NCI-H226 (cell line): ENCODE data around the gene AGFG1.
"Not testable (repeated sequence)": the region's sequence is repeated elsewhere in the genome, so short reads cannot be mapped to it uniquely, and the experiment has no call there.

Experiments
- DNase-seq: peaks from one replicate; pipeline ENCODE4 v3.0.0-alpha.2; 2015

The AGFG1 gene

GRCh38 chr2:227551836-227552235 lies 79.9 kb downstream of the AGFG1 start:
- DNase-seq: no peak

GRCh38 chr2:227562581-227562980 lies 90.6 kb downstream of the AGFG1 start:
- DNase-seq: no peak

DNA sequence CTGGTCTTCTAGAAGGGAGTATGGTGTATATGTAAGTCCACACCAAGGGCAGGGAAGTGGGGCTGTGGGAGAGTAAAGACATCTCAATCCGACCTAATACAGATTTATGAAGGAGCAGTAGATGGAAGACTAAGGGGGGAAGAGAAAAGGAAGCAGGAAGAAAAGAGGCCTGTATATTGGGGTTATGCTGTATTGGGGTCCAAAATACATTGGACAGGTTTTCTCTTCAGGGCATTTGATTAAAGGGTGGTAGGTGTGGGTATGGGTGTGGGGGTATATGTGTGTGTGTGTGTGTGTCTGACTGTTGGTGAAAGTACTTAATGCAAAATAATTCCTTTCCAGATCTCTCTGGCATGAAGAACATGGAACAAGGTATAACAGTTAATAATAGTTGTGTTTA lies 93.1 kb downstream of the AGFG1 start:
- DNase-seq: no peak

- no peak for DNase-seq
Measured at GRCh38 chr2:227566012-227566411, 94.1 kb downstream of the AGFG1 start.

DNA sequence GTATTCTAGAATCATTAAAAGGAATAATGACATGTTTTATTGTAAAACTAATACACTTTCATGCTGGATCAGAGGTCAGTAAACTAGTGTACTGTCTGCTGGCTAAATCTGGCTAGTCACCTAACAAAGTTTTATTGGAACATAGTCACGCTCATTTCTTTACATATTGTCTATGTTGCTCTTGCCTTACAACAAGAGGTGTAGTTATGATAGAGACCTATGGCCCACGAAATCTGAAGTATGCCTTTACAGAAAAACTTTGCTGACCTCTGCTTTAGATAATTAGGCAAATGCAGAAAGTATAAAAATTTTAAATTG lies 96.9 kb downstream of the AGFG1 start:
- DNase-seq: no peak

- DNase-seq: no peak
Measured at GRCh38 chr2:227570615-227571014, 98.7 kb downstream of the AGFG1 start.

GRCh38 chr2:227576110-227576509 lies 104.2 kb downstream of the AGFG1 start:
- DNase-seq: peak; percentile 9

GRCh38 chr2:227576812-227577211 lies 104.9 kb downstream of the AGFG1 start:
- no peak for DNase-seq

GRCh38 chr2:227577555-227577954 lies 105.6 kb downstream of the AGFG1 start:
- no peak for DNase-seq

DNA sequence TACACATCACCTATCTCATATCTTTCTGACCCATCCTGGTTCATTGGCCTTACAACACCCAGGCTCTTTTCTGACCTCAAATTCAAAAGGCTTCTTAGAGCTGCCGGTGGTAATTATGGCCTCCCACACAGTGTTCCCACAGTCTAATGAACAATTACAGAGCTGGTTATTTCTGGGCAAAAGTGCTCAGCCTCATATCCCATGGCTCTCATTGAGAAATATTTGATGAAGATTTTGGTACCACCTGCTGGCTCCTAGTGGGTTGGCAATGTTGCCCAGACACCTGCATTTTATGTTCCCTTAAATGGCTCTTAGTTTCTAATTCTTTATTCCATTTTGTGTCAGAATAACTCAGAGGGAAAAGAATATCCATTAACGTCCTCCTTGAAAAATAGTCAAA lies 106.7 kb downstream of the AGFG1 start:
- DNase-seq: no peak

GRCh38 chr2:227579791-227580190 lies 107.8 kb downstream of the AGFG1 start:
- DNase-seq: no peak

GRCh38 chr2:227582369-227582768 lies 110.4 kb downstream of the AGFG1 start:
- DNase-seq: no peak

DNA sequence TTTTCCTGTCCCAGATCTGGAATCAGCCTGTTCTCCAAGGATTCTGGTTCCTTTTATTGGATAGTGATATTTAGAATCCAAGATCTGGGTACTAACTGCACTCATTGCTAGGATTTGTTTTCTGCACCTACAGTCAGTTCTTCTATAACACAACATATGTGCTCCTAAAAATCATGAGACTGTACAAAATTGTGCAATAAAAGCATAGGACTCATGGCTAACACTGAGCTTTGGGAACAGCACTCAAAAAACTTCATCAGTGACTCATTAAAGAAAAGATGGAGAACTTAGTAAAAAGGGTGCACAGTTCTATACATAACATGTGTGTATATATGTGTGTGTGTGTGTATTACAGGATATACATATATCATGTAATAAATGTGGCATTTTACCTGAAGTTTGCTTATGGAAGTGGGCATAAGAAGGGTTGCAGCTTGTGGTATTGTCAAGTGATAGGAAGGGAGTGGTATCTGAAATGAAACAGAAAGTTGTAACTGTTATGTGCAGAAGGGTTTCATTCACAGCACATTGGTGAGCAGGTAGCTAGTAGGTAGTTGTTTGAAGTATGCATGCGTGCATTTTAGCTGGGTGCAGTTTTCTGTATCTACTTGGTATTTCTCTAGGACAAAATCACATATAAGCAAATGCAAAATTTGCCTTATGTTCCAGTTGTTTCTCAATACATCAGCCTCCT lies 120.9 kb downstream of the AGFG1 start:
- no peak for DNase-seq

- DNase-seq: no peak
Measured at GRCh38 chr2:227595797-227596196, 123.8 kb downstream of the AGFG1 start.

GRCh38 chr2:227597036-227597435 lies 125.1 kb downstream of the AGFG1 start:
- DNase-seq: no peak

DNA sequence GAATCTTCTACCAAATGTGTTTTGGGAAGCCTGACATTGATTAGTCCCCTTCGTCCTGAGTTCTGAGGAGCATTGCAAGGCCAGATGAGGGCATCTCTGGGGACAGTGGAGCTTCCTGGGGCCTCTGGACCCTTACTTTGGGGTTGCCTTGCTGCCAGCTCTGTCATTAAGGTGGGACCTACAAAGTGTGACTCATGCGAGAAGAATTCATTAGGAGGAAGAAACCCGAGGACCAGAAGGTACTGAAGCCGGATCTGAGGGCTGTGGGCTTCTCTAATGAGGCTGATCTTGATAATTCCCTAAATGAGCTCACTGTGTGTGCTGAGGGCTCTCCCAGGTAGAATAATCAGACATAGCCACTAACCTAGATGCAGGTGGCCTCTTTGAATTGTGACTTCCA lies 126.0 kb downstream of the AGFG1 start:
- peak; percentile 3 for DNase-seq

- not testable (repeated sequence) for DNase-seq
Measured at GRCh38 chr2:227598835-227599503, 127.0 kb downstream of the AGFG1 start, which contains the start of gene SCYGR2. Gene SCYGR2, plus strand, starts transcription at chr2:227598893. Its CDS starts 0 bp downstream, at chr2:227598893.

DNA sequence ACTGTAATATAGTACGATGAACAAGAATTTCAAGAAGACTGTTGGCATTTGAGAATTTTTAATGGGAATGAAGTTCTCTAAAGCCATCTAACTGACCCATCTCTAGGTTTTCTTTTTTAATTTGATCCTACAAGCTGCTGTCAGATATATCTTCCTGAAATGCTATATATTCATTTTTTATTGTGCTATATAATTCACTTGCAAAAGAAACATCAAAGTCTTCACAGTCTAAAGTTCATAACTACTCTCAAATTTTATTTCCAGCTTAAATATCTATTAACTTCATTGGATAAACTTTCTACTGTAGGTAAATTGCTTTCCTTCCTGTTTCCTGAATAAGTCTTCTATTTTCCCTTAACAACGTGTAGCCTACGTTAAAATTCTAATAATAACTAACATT lies 130.4 kb downstream of the AGFG1 start:
- DNase-seq: no peak

GRCh38 chr2:227606476-227606875 lies 134.5 kb downstream of the AGFG1 start:
- DNase-seq: no peak

DNA sequence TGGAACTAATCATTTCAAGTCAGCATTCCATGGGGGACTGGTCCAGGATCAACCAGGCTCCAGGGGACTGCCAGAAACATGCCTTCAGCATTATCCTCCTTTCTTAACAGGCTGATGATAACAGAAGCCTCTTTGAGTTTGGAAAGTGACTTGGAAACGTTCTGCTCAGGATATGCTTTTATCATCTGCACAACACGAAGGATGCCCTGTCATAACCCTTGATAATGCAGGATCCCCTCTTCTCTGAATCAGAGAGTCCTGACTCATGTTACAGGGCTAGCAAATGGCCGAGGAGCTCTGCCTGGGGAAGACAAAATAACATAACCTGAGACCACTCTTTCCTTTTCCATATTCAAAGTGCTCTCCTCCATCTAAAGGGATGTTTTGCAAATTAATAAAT lies 136.0 kb downstream of the AGFG1 start:
- DNase-seq: peak; percentile 48

DNA sequence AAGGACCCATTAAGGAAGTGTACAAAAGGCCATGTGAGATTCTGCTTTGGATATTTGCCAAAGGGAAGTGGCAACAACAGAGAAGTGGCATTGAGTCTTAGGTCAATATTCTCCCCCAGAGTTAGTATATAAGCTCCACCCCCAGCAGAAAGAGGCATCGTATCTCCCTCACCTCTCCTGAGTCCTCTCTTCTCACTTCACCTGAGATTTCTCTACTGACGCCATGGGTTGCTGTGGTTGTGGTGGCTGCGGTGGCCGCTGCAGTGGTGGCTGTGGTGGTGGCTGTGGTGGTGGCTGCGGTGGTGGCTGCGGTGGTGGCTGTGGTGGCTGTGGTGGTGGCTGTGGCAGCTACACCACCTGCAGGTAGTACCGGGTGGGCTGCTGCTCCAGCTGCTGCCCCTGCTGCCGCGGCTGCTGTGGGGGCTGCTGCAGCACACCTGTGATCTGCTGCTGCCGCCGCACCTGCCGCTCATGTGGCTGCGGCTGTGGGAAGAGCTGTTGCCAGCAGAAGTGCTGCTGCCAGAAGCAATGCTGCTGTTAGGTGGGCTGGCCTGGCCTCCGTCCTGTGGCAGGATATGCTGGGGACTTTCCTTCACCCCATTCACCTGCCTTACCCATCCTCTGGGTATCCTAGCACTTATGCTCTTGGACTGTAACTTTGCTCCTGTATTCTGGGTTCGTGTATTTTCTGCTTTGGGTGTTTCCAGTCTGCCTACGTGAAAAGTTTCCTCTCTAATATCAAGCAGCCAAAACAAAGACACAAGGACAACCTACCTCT lies 136.8 kb downstream of the AGFG1 start:
- no peak for DNase-seq

DNA sequence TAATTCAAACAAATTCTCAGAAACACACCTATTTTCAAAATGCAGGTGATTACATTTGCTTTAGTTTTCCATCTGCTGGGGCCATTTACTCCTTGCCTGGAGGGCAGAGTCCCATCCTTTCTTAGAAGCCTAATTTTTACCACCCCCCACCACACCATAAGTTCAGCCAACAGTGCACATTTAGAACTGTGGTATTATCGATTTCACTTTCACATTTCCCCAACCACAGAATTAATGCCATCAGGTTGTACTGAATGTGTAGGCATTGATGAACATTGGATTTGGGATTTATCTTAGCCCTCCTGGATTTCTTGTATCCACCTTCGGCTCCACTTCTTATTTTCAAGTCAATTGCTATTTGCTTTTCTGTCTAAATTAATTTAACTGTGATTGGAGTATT lies 138.2 kb downstream of the AGFG1 start:
- DNase-seq: no peak
